Measurements from ENCODE around the gene ABLIM1.

- TF ChIP-seq CTCF (IDR thresholded peaks at IDR 0.05) (no peak), POLR2AphosphoS5 (IDR thresholded peaks at IDR 0.05) (no peak), POLR2A (IDR thresholded peaks at IDR 0.05) (no peak), EP300 (IDR thresholded peaks at IDR 0.05) (no peak)
Measured at GRCh38 chr10:114658175-114658574, at the start of gene ABLIM1.
